HG02852 (cell line): ENCODE data around the gene ZMAT5.

Experiments used
- ATAC-seq: cut with Tn5 transposase; IDR thresholded peaks from one replicate; pipeline ENCODE4 v1.9.1; 2021; ENCODE audit warnings: mild to moderate bottlenecking, moderate library complexity; ENCODE audit not compliant: unreplicated experiment

The ZMAT5 gene

GRCh38 chr22:29766632-29767170 lies at the start of gene ZMAT5:
TSS of gene ZMAT5 (minus strand) at chr22:29767007. CDS start at chr22:29748544, 18,463 bp downstream.
- peak; percentile 83 for ATAC-seq

- ATAC-seq, result no peak
Measured at GRCh38 chr22:29816539-29816938, 49.7 kb upstream of the ZMAT5 start.

- ATAC-seq, result no peak
Measured at GRCh38 chr22:29816128-29816527, 49.3 kb upstream of the ZMAT5 start.

GRCh38 chr22:29815580-29815979 lies 48.8 kb upstream of the ZMAT5 start:
- no peak for ATAC-seq

GRCh38 chr22:29814003-29814402 lies 47.2 kb upstream of the ZMAT5 start:
- no peak for ATAC-seq

- no peak for ATAC-seq
Measured at GRCh38 chr22:29813563-29813962, 46.8 kb upstream of the ZMAT5 start.

- no peak for ATAC-seq
Measured at GRCh38 chr22:29813126-29813525, 46.3 kb upstream of the ZMAT5 start.

- ATAC-seq, result no peak
Measured at GRCh38 chr22:29811377-29811776, 44.6 kb upstream of the ZMAT5 start.

- ATAC-seq, result no peak
Measured at GRCh38 chr22:29810216-29810615, 43.4 kb upstream of the ZMAT5 start.

- ATAC-seq, result no peak
Measured at GRCh38 chr22:29806196-29806595, 39.4 kb upstream of the ZMAT5 start.

GRCh38 chr22:29804985-29805384 lies 38.2 kb upstream of the ZMAT5 start:
- ATAC-seq, result no peak

GRCh38 chr22:29803190-29803589 lies 36.4 kb upstream of the ZMAT5 start:
- no peak for ATAC-seq

GRCh38 chr22:29801796-29802195 lies 35.0 kb upstream of the ZMAT5 start:
- no peak for ATAC-seq

- ATAC-seq, result no peak
Measured at GRCh38 chr22:29801153-29801552, 34.3 kb upstream of the ZMAT5 start.

GRCh38 chr22:29799217-29799680 lies 32.4 kb upstream of the ZMAT5 start:
- no peak for ATAC-seq

- no peak for ATAC-seq
Measured at GRCh38 chr22:29798801-29799200, 32.0 kb upstream of the ZMAT5 start.

GRCh38 chr22:29798318-29798717 lies 31.5 kb upstream of the ZMAT5 start:
- no peak for ATAC-seq

- no peak for ATAC-seq
Measured at GRCh38 chr22:29797351-29797750, 30.5 kb upstream of the ZMAT5 start.

GRCh38 chr22:29795663-29796062 lies 28.9 kb upstream of the ZMAT5 start:
- ATAC-seq, result no peak

GRCh38 chr22:29793396-29793795 lies 26.6 kb upstream of the ZMAT5 start:
- no peak for ATAC-seq

- ATAC-seq, result no peak
Measured at GRCh38 chr22:29790061-29790460, 23.3 kb upstream of the ZMAT5 start.

GRCh38 chr22:29788339-29789279 lies 21.8 kb upstream of the ZMAT5 start:
- ATAC-seq, result no peak
